SKM-1 (cell line): ENCODE results near the gene SMG9.

Experiments
- DNase-seq: peaks from one replicate; lab custom pipeline; 2025; ENCODE audit not compliant: unreplicated experiment; lab: John Stamatoyannopoulos, UW

SMG9 gene

DNA sequence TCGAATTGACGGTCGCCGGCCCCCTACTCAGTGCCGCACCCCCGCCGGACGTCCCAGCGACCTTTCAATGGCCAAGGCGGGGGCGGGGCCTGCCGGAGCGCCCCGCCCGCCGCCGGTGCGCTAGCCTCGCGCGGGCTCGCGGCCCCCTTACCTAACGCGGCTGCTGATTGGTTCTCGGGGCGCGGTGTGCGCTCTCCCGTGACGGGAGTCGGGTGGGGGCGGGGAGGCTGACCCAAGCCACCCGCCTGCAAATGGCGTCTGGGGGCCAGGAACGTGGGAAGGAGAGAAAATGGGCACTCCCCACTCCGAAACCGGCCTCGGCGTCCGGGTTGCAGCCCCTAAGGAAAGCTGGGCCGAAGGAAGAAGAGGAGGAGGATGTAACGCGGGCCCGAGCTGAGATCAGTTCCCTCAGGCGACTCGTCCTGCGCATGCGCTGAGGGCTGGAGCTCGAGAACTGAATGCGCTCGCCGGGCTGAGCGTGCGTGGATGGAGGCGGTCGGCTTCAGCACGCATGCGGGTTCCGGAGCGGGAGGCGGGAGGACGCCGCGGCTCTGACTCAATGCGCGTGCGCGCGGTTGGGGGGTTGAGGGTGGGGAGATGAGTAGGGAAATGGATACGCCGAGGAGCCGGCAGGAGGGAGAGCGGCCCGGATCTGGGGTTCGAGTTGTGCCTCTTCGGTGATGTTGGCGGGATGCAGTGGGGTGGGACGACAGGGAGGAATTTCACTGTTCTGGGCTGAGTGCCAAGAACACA lies at the start of gene SMG9:
SMG9 (minus strand) TSS at position 460 of the 753 bp plus-strand sequence. CDS start 4,221 bp downstream, outside the sequence.
- DNase-seq = peak; percentile 50

DNA sequence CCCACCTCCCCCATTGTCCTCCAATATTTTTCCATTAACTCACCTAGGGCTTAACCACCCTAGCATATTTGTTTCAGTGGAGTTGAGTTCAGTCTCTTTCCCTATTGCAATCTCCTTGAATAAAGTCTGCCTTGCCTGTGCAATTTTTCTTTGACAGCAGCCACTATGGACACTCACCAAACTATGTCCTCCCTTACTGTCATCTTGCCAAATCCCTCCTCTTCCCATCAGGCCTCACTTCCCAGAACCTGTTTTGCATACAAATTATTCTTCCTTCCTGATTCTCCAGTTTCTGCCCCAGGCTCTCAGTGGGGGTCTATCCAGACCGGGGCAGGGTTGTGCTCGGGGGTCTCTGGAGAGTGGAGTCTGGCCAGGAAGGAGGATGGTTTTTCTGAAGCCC lies 49.7 kb upstream of the SMG9 start:
- DNase-seq = no peak

DNA sequence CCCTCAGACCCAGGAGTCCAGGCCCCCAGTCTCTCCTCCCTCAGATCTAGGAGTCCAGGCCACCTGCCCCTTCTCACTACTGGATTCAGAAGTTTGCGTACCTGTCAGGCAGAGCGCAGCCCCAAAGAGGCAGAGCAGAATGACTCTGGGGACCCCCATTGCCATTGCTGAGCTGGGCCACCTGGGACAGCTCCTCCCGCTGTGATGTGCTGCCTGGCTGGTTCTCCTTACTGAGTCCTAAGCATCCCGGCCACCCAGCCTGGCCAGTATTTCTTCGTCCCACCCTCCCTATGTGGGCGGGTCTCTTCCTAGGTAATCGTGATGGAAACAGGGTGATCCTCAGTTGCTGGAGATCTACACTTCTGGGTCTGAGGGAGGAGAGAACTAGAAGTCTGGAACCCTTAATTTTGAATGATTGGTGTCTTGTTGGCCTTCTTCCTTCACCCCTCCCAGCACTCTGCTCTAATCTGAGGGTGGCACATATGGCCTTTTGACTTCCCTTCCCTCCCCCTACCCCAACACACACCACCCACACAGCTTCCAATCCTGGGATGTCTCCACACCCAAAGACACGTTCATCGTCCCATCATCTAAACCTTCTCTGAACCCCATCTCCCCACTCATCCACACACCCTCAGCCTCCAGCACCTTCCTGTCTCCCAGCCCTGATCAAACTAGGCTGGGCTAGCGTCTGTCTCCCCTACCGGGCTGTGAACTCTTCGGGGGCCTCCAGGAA lies 47.6 kb upstream of the SMG9 start, which contains the start of gene LYPD5:
LYPD5 (minus strand) TSS at position 232 of the 736 bp plus-strand sequence; CDS start at position 165, 67 bp downstream.
- no peak for DNase-seq

DNA sequence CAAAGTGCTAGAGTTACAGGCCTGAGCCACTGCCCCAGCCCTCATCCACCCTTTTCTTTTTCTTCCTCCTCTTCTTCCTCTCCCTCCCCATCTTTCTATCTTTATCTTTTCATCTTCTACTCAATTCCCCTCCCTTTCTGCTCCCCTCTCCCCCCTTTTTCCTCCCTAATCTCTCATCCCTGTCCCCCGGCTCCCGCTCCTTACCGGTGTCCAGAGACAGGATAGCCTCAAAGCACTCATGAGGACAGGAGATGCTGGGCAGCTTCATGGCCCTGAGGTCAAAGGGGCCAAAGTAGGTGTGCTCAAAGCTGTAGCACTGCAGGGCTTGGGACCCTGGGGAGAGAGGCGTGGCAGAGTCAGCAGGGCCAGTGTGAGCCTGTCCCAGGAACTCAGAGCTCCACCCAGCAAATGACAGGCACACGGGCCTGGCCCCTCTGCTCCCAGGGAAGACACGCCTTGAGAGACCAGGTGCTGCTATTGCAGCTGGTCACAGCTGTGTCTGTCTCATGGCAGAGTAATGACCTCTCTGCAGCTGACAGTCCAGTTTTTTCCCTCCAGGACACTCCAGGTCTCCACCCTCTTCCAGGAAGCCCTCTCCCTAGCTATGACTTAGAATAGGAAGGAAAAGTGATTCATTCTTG lies 44.9 kb upstream of the SMG9 start:
- no peak for DNase-seq

DNA sequence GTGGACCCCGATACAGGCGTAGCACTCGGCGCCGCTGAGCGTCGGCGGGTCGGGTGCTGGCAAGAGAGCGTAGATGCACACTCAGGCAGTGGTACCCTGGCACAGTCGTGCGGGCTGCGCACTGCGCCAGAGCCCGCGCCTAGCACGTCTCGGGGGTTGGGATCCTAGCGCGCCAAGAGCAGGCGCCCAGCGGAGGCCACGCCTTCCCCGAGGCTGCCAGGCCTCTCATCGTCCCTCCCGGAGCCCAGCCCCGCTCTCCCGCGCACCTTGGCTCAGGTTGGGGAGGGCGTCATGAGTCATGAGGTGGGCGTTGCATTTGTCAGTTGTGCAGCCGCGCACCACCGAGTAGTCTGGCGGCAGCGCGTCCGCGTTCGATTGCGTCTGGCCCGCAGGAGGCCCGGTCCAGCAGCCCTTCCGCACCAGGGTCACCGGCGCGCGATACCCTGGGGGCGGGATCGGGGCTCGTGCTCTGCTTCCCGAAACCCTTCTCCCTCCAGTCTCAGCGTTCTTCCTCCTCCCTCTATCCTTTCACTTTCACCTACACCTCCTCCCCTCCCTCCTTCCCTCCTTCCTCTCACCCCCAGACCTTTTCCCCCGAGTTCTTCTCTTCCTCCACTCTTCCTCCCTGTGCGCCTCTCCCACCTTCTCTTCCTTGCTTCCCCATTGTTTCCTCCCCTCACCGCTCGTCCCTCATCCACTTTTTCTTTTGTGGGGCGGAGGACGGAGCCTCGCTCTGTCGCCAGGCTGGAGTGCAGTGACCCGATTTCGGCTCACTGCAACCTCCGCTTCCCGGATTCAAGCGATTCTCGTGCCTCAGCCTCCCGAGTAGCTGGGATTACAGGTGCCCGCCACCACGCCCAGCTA lies 44.0 kb upstream of the SMG9 start:
- no peak for DNase-seq

DNA sequence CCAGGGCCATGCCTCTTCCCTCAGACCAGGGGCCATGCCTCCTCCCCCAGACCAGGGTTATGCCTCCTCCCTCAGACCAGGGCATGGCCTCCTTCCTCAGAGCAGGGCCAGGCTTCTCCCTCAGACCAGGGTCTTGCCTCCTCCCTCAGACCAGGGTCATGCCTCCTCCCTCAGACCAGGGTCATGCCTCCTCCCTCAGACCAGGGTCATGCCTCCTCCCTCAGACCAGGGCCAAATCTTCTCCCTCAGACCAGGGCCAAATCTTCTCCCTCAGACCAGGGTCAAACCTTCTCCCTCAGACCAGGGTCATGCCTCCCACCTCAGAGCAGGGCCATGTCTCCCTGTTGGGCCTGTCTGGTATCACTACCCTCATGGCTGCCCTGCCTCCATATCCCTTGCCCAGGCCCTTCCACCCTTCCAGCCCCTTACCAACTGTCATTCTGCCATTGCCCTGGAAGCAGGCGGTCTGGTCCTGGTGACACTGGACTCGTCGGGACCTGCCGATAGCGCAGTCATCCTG lies 43.3 kb upstream of the SMG9 start:
- no peak for DNase-seq

GRCh38 chr19:43797556-43797955 lies 42.8 kb upstream of the SMG9 start:
- DNase-seq = no peak

GRCh38 chr19:43797118-43797517 lies 42.4 kb upstream of the SMG9 start:
- no peak for DNase-seq

GRCh38 chr19:43790587-43790986 lies 35.8 kb upstream of the SMG9 start:
- DNase-seq = no peak

GRCh38 chr19:43789029-43789428 lies 34.3 kb upstream of the SMG9 start:
- no peak for DNase-seq

DNA sequence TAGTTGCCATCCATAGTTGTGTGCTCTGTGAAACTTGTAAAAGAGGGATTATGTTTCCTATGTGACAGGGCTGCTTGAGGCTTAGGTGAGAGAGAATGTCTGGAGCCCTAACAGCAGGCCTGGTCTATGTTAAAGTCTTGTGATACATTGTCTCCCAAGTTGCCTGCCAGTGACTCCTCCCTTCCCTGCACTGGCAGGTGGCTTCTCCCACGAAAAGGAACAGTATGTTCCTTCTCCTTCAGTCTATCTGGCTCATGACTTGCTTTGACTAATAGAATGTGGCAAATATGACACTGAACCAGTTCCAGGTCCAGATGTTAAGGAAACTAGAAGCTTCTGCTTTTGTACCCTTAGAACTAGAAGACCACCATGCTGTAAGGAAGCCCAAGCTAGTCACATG lies 31.9 kb upstream of the SMG9 start:
- no peak for DNase-seq

DNA sequence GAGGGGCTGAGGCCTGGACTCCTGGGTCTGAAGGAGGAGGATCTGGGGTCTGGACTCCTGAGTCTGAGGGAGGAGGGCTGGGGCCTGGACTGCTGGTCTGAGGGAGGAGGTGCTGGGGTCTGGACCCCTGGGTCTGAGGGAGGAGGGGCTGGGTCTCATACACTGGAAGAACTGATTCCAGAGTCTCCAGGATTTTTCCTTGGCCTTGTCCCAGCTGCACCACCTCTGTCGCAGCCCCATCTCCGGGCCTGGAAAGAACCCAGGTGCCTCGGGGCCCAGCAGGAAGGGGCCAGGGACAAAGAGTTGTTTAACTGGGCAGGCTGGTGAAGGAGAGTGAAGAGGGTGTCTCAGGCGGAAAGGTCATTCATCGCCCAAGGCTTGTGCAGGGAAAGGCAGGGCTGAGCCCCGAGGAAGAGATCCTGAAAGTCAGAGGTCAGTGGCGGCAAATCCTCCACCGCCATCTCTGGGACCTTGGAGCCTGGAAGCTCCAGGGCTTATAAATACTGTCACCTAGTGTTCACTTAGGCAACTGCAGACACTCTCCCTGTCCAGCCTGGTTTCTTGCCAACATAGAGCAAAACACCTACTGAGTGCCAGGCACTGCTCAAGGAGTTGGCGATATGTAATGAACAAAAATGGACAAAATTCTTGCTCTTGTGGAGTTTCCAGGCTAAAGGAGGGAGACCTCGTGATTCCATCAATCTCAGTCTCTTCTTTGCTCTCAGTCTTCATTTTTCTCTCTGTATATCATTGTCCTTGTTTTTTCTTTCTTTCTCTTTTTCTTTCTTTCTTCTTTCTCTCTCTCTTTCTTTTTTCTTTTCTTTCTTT lies 30.4 kb upstream of the SMG9 start:
- DNase-seq = peak; percentile 50

GRCh38 chr19:43784241-43784980 lies 29.6 kb upstream of the SMG9 start:
- DNase-seq = no peak

- DNase-seq = no peak
These were observed 28.9 kb upstream of the SMG9 start for GRCh38 chr19:43783636-43784035.

DNA sequence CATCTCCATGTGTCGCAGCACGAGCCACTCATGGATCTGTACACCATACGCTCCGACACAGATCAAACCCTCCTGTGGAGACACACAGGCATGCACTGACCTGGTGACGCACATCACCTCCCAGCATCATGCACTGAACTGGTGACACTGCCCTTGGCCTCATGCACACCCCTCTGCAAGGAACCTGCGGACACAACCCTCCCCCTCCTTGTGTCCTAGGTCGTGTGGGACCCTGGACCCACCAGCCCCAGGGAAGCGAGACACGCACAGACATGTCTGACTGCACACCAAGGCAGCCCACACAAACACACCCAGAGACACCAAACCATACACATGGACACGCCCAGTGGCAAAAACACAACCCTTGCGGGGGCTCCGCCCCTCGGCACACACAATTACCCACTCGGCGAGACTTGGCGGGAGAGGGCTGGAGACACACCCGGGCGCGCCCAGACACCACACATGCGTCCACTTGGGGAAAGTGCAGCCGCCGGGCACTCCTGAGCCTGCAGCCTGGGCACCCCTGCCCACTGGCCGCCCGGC lies 28.0 kb upstream of the SMG9 start:
- DNase-seq = no peak

GRCh38 chr19:43782311-43782660 lies 27.5 kb upstream of the SMG9 start:
- no peak for DNase-seq

- DNase-seq = no peak
These were observed 27.0 kb upstream of the SMG9 start for GRCh38 chr19:43781630-43782310.
